Thoracic aorta (tissue), 2 donors: ENCODE measurements around the gene SHCBP1L. TPM values are rescaled to one million over a fixed set of nuclear protein-coding genes. Genes with fewer than 3 reads are reported as not detected.

Experiments
- ATAC-seq: fragments of 150-250 bp; one replicate; pipeline ENCODE4 v1.8.0; 2017; ENCODE audit warnings: low read depth; ENCODE audit not compliant: insufficient number of reproducible peaks, low FRiP score
- DNase-seq: peaks from one replicate; pipeline ENCODE4 v3.0.0-alpha.2; 2020; ENCODE audit warnings: low spot score
- H3K27ac ChIP-seq, 2 donors: fragments of 200-600 bp; sonication (generic); 1 replicate in 1 of 2; 2 replicates in 1 of 2; pipeline ENCODE4 v1.5.1; 2016; ENCODE audit warnings: mild to moderate bottlenecking in 2 of 2, moderate library complexity in 2 of 2
- H3K27me3 ChIP-seq: fragments of 200-600 bp; sonication (generic); replicated peaks from 2 replicates; pipeline ENCODE4 v1.6.0; 2016; ENCODE audit warnings: mild to moderate bottlenecking; ENCODE audit not compliant: insufficient read depth
- H3K36me3 ChIP-seq: fragments of 200-600 bp; sonication (generic); one replicate; pipeline ENCODE4 v1.5.1; 2016
- H3K4me1 ChIP-seq, 2 donors: fragments of 200-600 bp; sonication (generic); 1 replicate in 1 of 2; 2 replicates in 1 of 2; pipeline versions ENCODE4 v1.5.1 to v1.6.0; 2016; ENCODE audit warnings: low read depth in 2 of 2, mild to moderate bottlenecking in 1 of 2; ENCODE audit not compliant: control insufficient read depth in 1 of 2
- H3K4me3 ChIP-seq: fragments of 200-600 bp; sonication (generic); 2 replicates; pipeline ENCODE4 v1.5.1; 2016; ENCODE audit warnings: mild to moderate bottlenecking
- H3K9me3 ChIP-seq: fragments of 200-600 bp; sonication (generic); 2 replicates; pipeline ENCODE4 v1.5.1; 2016
- total RNA-seq, 2 donors: library from RNA; depleted of rRNA; stranded (reverse); fragments of >200 nt; gene quantifications; one replicate each; pipeline versions ENCODE4 v1.1.0 to v1.2.3, GENCODE V29; 2016
- TF ChIP-seq, protein P1 (sequence below): fragments of 200-600 bp; sonication (generic); IDR thresholded peaks from one replicate; pipeline ENCODE4 v1.5.1; 2019; ENCODE audit warnings: antibody characterized with exemption

Gene SHCBP1L
- total RNA-seq: not detected

GRCh38 chr1:182952677-182953444, at the start of gene SHCBP1L:
Gene SHCBP1L (minus strand): TSS chr1:182953166. CDS start chr1:182953133, 33 bp downstream.
- H3K9me3 ChIP-seq: no peaks in the 10 kb centered on the region
- H3K4me1 ChIP-seq: peaks cover 3 to 4% of the 10 kb centered on the region in 2 donors
- H3K4me3 ChIP-seq: peak within 1 kb of the TSS; percentile 70
- TF ChIP-seq, protein P1, sequence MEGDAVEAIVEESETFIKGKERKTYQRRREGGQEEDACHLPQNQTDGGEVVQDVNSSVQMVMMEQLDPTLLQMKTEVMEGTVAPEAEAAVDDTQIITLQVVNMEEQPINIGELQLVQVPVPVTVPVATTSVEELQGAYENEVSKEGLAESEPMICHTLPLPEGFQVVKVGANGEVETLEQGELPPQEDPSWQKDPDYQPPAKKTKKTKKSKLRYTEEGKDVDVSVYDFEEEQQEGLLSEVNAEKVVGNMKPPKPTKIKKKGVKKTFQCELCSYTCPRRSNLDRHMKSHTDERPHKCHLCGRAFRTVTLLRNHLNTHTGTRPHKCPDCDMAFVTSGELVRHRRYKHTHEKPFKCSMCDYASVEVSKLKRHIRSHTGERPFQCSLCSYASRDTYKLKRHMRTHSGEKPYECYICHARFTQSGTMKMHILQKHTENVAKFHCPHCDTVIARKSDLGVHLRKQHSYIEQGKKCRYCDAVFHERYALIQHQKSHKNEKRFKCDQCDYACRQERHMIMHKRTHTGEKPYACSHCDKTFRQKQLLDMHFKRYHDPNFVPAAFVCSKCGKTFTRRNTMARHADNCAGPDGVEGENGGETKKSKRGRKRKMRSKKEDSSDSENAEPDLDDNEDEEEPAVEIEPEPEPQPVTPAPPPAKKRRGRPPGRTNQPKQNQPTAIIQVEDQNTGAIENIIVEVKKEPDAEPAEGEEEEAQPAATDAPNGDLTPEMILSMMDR: no peak
- H3K27me3 ChIP-seq: no peaks in the 10 kb centered on the region
- H3K36me3 ChIP-seq: no peaks in the 10 kb centered on the region
- ATAC-seq (no peak), DNase-seq (no peak)
- H3K27ac ChIP-seq: no peak within 1 kb of the TSS

- peaks cover 8 to 20% of the 10 kb centered on the region in 2 donors for H3K4me1 ChIP-seq
- no peak overlapping the region for H3K27ac ChIP-seq
Observed at GRCh38 chr1:183002267-183002666, 49.3 kb upstream of the SHCBP1L start.

GRCh38 chr1:183000167-183000962, 47.4 kb upstream of the SHCBP1L start:
- Histone ChIP-seq H3K36me3 (no peaks in the 10 kb centered on the region), H3K4me3 (no peak overlapping the region), H3K9me3 (no peaks in the 10 kb centered on the region), H3K27ac (no peak overlapping the region), H3K27me3 (no peaks in the 10 kb centered on the region), H3K4me1 (peaks cover 8 to 20% of the 10 kb centered on the region in 2 donors)
- TF ChIP-seq, protein P1: no peak
- DNase-seq (no peak), ATAC-seq (no peak)

More at GRCh38 chr1:183002267-183002666, 49.3 kb upstream of the SHCBP1L start:
- TF ChIP-seq, protein P1: no peak
- no peaks in the 10 kb centered on the region for H3K27me3 ChIP-seq
- no peaks in the 10 kb centered on the region for H3K36me3 ChIP-seq
- H3K4me3 ChIP-seq: no peak overlapping the region
- H3K9me3 ChIP-seq: no peaks in the 10 kb centered on the region
- DNase-seq (no peak), ATAC-seq (no peak)

GRCh38 chr1:182998482-182998881, 45.5 kb upstream of the SHCBP1L start:
- ATAC-seq: no peak
- no peaks in the 10 kb centered on the region for H3K27me3 ChIP-seq
- H3K9me3 ChIP-seq: no peaks in the 10 kb centered on the region
- no peak overlapping the region for H3K4me3 ChIP-seq
- no peaks in the 10 kb centered on the region for H3K36me3 ChIP-seq
- TF ChIP-seq, protein P1: no peak
- DNase-seq: no peak
- no peak overlapping the region for H3K27ac ChIP-seq
- peaks cover 8 to 20% of the 10 kb centered on the region in 2 donors for H3K4me1 ChIP-seq

DNA sequence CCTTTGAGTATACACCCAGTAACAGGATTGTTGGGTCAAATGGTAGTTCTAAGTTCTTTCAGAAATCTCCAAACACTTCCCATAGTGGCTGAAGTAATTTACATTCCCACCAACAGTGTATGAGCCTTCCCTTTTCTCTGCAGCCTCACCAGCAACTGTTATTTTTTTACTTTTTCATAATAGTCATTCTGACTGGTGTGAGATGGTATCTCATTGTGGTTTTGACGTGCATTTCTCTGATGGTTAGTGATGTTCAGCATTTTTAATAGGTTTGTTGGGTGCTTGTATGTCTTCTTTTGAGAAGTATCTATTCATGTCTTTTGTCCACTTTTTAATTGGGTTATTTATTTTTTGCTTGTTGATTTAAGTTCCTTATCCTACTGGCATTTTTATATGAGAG, 43.9 kb upstream of the SHCBP1L start:
- DNase-seq (no peak), ATAC-seq (no peak)
- TF ChIP-seq, protein P1: no peak

More for the DNA sequence above, 43.9 kb upstream of the SHCBP1L start:
- no peak overlapping the region for H3K27ac ChIP-seq
- H3K27me3 ChIP-seq: no peaks in the 10 kb centered on the region
- H3K4me3 ChIP-seq: no peak overlapping the region
- H3K4me1 ChIP-seq: peaks cover 8 to 16% of the 10 kb centered on the region in 2 donors
- H3K36me3 ChIP-seq: no peaks in the 10 kb centered on the region
- no peaks in the 10 kb centered on the region for H3K9me3 ChIP-seq
